K562 (cell line): ENCODE data around the gene ABCC10. TPM values are rescaled to one million over a fixed set of nuclear protein-coding genes. Genes with fewer than 3 reads are reported as not detected.
A peak's percentile ranks its signal among the peaks of the same experiment; 100 is the strongest.

ENCODE experiments used
- ATAC-seq: fragments of 200-7000 bp; cut with Tn5 transposase; 3 replicates; pipeline ENCODE4 v1.9.1; 2020; ENCODE audit warnings: moderate library complexity
- BruUV-seq: library from RNA; stranded (reverse); fragments of 400-500 nt; replicated peaks from 2 replicates; lab custom pipeline; 2021; lab: Mats Ljungman, UMichigan
- CTCF ChIA-PET: fragments of 300-600 bp; formaldehyde crosslinking; extraction: SDS; loops from one replicate; lab custom pipeline; 2021; ENCODE audit warnings: low intra/inter-chr PET ratio; lab: Yijun Ruan, JAX
- POLR2A ChIA-PET: fragments of 300-600, 350-650 bp; sonication (Branson Sonifier 250); formaldehyde crosslinking; extraction: SDS; loops from one replicate; lab custom pipeline; 2021; ENCODE audit warnings: antibody characterized with exemption, inconsistent platforms; lab: Yijun Ruan, JAX
- DNase-seq, 4 experiments: peaks; one replicate each; pipeline versions ENCODE4 v3.0.0 to v3.0.0-alpha.2; 2011 to 2018; ENCODE audit warnings: low spot score in 3 of 4, mixed read lengths in 3 of 4; ENCODE audit errors: extremely low read depth in 1 of 4
- FAIRE-seq: peaks from 2 replicates; lab custom pipeline; 2011; peaks lifted over from hg19 to GRCh38; lab: Jason Lieb, UNC
- H2AFZ ChIP-seq: 2 replicates; pipeline ENCODE4 v1.6.0; 2011; ENCODE audit warnings: low read depth, low read length, control low read depth, inconsistent platforms
- H3K27ac ChIP-seq: fragments of 200-600 bp; 3 replicates; pipeline ENCODE4 v1.8.0; 2011; ENCODE audit warnings: low read depth, mild to moderate bottlenecking, control low read depth, inconsistent platforms, low read length, moderate library complexity, mixed read lengths; ENCODE audit errors: extremely low read depth
- H3K27me3 ChIP-seq, 2 experiments: fragments of 300-600 bp in 1 of 2; 2 replicates in 1 of 2; 3 replicates in 1 of 2; pipeline versions ENCODE4 v1.6.0 to v1.8.0; 2011; ENCODE audit warnings: inconsistent platforms in 2 of 2, low read length in 2 of 2, mild to moderate bottlenecking in 1 of 2, mixed read lengths in 1 of 2, moderate library complexity in 1 of 2; ENCODE audit not compliant: control insufficient read depth in 2 of 2, insufficient read depth in 2 of 2
- H3K36me3 ChIP-seq: fragments of 300-600 bp; 3 replicates; pipeline ENCODE4 v1.8.0; 2011; ENCODE audit warnings: mild to moderate bottlenecking, low read length, inconsistent platforms; ENCODE audit not compliant: control insufficient read depth, insufficient read depth
- H3K4me1 ChIP-seq, 2 experiments: fragments of 200-600 bp in 1 of 2; replicated peaks in 1 of 2; 2 replicates in 1 of 2; 3 replicates in 1 of 2; pipeline versions ENCODE4 v1.5.1 to v1.8.0; 2011; ENCODE audit warnings: inconsistent platforms in 2 of 2, low read length in 2 of 2, mild to moderate bottlenecking in 1 of 2, mixed read lengths in 1 of 2, moderate library complexity in 1 of 2; ENCODE audit not compliant: control insufficient read depth in 2 of 2, insufficient read depth in 2 of 2
- H3K4me2 ChIP-seq: 2 replicates; pipeline ENCODE4 v1.6.1; 2011; ENCODE audit warnings: low read length, control low read depth, inconsistent platforms, mixed read lengths; ENCODE audit not compliant: insufficient read depth
- H3K4me3 ChIP-seq: fragments of 200-600 bp; sonication (generic), shearing (Covaris generic); 2 replicates; pipeline ENCODE4 v1.5.1; 2016; ENCODE audit warnings: control low read depth, inconsistent platforms
- H3K79me2 ChIP-seq: fragments of 200-600 bp; 3 replicates; pipeline ENCODE4 v1.8.0; 2011; ENCODE audit warnings: low read length, inconsistent platforms; ENCODE audit not compliant: control insufficient read depth, insufficient read depth
- H3K9ac ChIP-seq, 2 experiments: 2 replicates each; pipeline versions ENCODE4 v1.6.0 to v1.6.1; 2011; ENCODE audit warnings: low read depth in 2 of 2, low read length in 2 of 2, control low read depth in 1 of 2, inconsistent platforms in 1 of 2, mild to moderate bottlenecking in 1 of 2, mixed read lengths in 1 of 2; ENCODE audit not compliant: insufficient read depth in 1 of 2
- H3K9me1 ChIP-seq: one replicate; pipeline ENCODE4 v1.6.0; 2011; ENCODE audit warnings: inconsistent platforms, mild to moderate bottlenecking, low read length, moderate library complexity; ENCODE audit not compliant: control insufficient read depth, insufficient read depth
- H3K9me3 ChIP-seq: replicated peaks from 2 replicates; pipeline ENCODE4 v1.5.1; 2011; ENCODE audit warnings: low read depth, low read length, inconsistent platforms; ENCODE audit not compliant: control insufficient read depth, insufficient read depth
- H4K20me1 ChIP-seq: replicated peaks from 2 replicates; pipeline ENCODE4 v1.6.1; 2011; ENCODE audit warnings: low read length, inconsistent platforms, mixed read lengths; ENCODE audit not compliant: control insufficient read depth, insufficient read depth
- ATF2 ChIP-seq: sonication (generic); formaldehyde crosslinking; IDR thresholded peaks from 2 replicates; pipeline ENCODE4 v1.8.1; 2022; ENCODE audit warnings: missing genetic modification reagents
- FOXP4 ChIP-seq: sonication (generic); formaldehyde crosslinking; IDR thresholded peaks from 2 replicates; pipeline ENCODE4 v1.8.0; 2022; ENCODE audit warnings: mild to moderate bottlenecking, missing genetic modification reagents, borderline replicate concordance
- KLF16 ChIP-seq: IDR thresholded peaks from 2 replicates; pipeline ENCODE4 v1.6.1; 2016; ENCODE audit warnings: antibody characterized with exemption
- RBM39 ChIP-seq: fragments of 200-400 bp; formaldehyde crosslinking; optimal IDR thresholded peaks from 2 replicates; pipeline ENCODE3; 2018; ENCODE audit warnings: low read depth, low read length
- REST ChIP-seq, 2 experiments: fragments of 450-650 bp; formaldehyde crosslinking in 1 of 2; IDR thresholded peaks; 2 replicates each; pipeline versions ENCODE4 v1.4.0 to v1.6.1; 2014 to 2020; ENCODE audit warnings: mild to moderate bottlenecking in 2 of 2, borderline replicate concordance in 1 of 2, low read depth in 1 of 2
- WGBS: fragments of 100-300 bp; shearing (Covaris generic); methylation state at CpG from one replicate; pipeline ENCODE4 v1.1.6; 2016; ENCODE audit warnings: low coverage, mixed read lengths; ENCODE audit not compliant: insufficient coverage; ENCODE audit errors: missing lambda C conversion rate; 5-methylcytosine and 5-hydroxymethylcytosine counted together
- in situ Hi-C: fragments of 300-500 bp; cut with MboI; formaldehyde crosslinking; loops from 4 replicates; pipeline ENCODE4 v1.15.0; 2018; ENCODE audit warnings: inconsistent platforms, mixed read lengths
- intact Hi-C: fragments of 100-400 bp; cut with micrococcal nuclease; formaldehyde crosslinking; loops from 2 replicates; pipeline ENCODE4 v1.14.2; 2022
- polyA plus RNA-seq, 8 experiments: library from polyadenylated mRNA; depleted of rRNA in 4 of 8; stranded (reverse) in 5 of 8; unstranded in 3 of 8; fragments of >200 nt; fragmentation: Nextera tagmentation in 2 of 8; fragmentation: Illumina TruSeq in 1 of 8; extraction: Ambion mirVana in 2 of 8; extraction: Trizol in 1 of 8; gene quantifications; 2 replicates each; pipeline versions ENCODE4 v1.2.1 to v1.2.3, GENCODE V29; 2011 to 2014; ENCODE audit warnings: inconsistent platforms in 1 of 8, missing spikeins in 1 of 8
- total RNA-seq, 7 experiments: library from RNA; depleted of rRNA in 6 of 7; stranded (reverse); fragments of >200 nt in 6 of 7; fragmentation: Illumina TruSeq in 2 of 7; extraction: Trizol in 2 of 7; gene quantifications; 2 replicates each; pipeline versions ENCODE4 v1.2.1 to v1.2.3, GENCODE V29; 2011 to 2021; ENCODE audit warnings: low replicate concordance in 1 of 7

The ABCC10 gene
- total and polyA plus RNA-seq, 9 of the 15 experiments (the other 6 are each of a cell fraction or from before 2014, with no cell fraction given): 2.4 to 29.1 (median 13.7) TPM

GRCh38 chr6:43492673-43493072 is 65.3 kb downstream of the ABCC10 start:
- WGBS: 81% methylated on average over 3 of the region's 3 CpGs
- 0 out of 3 replicates have a peak, but pooled peaks cover 3% of the 10 kb centered on the region for H3K79me2 ChIP-seq
- FAIRE-seq (no peak), DNase-seq (no peak), ATAC-seq (no peak)
- no peak overlapping the region for H3K4me3 ChIP-seq
- in situ Hi-C loops: loop anchor here (5.0 kb wide), 1 partner anchor 230 kb away; no protein-coding TSS in a partner anchor
- no TSS peak for BruUV-seq
- POLR2A ChIA-PET: interaction anchor here (0.7 to 8.5 kb wide), 7 partner anchors 9 to 296 kb away, joined by 3 to 54 read pairs (median 3); partner anchors contain the start of genes LRRC73, POLR1C and YIPF3
- no peaks in the 10 kb centered on the region for H3K9me3 ChIP-seq
- H3K4me2 ChIP-seq: no peak overlapping the region
- TF ChIP-seq KLF16 (no peak), ATF2 (CRISPR knock-in tag) (0 out of 2 replicates have a peak, but pooled peaks have one; percentile 32), FOXP4 (no peak), REST (IDR thresholded peaks at IDR 0.05; ENCODE audit: borderline replicate concordance) (peak; percentile 32; the same call in 1 of the 2 replicates), REST (CRISPR knock-in tag; IDR thresholded peaks at IDR 0.05; ENCODE audit: low read depth) (no peak), RBM39 (no peak)
- peaks cover 33% of the 10 kb centered on the region for H4K20me1 ChIP-seq
- no peak overlapping the region for H3K27ac ChIP-seq
- H3K9ac ChIP-seq: no peak overlapping the region; a peak in 1 of 4 replicates
- H2AFZ ChIP-seq: no peak overlapping the region
- peaks cover 16 to 36% of the 10 kb centered on the region in 2 experiments for H3K4me1 ChIP-seq
- H3K36me3 ChIP-seq: peaks cover 7% of the 10 kb centered on the region; the same call in 1 of the 3 replicates
- CTCF ChIA-PET: no interaction called here
- H3K27me3 ChIP-seq: no peaks in the 10 kb centered on the region
- H3K9me1 ChIP-seq: peaks cover 3% of the 10 kb centered on the region
- intact Hi-C loops: no loop called here
